ENCODE measurements around the gene UNC50. TPM values are rescaled to one million over a fixed set of nuclear protein-coding genes. Genes with fewer than 3 reads are reported as not detected.
"Not testable (repeated sequence)": the region's sequence is repeated elsewhere in the genome, so short reads cannot be mapped to it uniquely, and the experiment has no call there.

Gene UNC50
- total RNA-seq, 2 donors from 2014 or later = 35.2 to 40.6 TPM

GRCh38 chr2:98582523-98582922 lies 25.9 kb upstream of the UNC50 start:
- H3K36me3 Mint-ChIP-seq (ENCODE audit: insufficient read depth in 2 of 2) = peaks cover 0 to 9% of the 10 kb centered on the region in 2 donors
- H3K4me1 Mint-ChIP-seq (ENCODE audit: low read depth) = no peaks in the 10 kb centered on the region
- H3K9me3 Mint-ChIP-seq = no peaks in the 10 kb centered on the region
- no peak for ATAC-seq (replicated peaks in 1 of 2)
- H3K27ac Mint-ChIP-seq = no peak overlapping the region
- H3K4me3 Mint-ChIP-seq = no peak overlapping the region
- DNase-seq = no peak
- no peaks in the 10 kb centered on the region for H3K27me3 Mint-ChIP-seq (ENCODE audit: low read depth)

GRCh38 chr2:98583276-98583675 lies 25.1 kb upstream of the UNC50 start:
- Mint-ChIP-seq H3K4me1 (ENCODE audit: low read depth) (no peaks in the 10 kb centered on the region), H3K27ac (no peak overlapping the region), H3K4me3 (no peak overlapping the region), H3K36me3 (ENCODE audit: insufficient read depth in 2 of 2) (peaks cover 0 to 9% of the 10 kb centered on the region in 2 donors), H3K27me3 (ENCODE audit: low read depth) (no peaks in the 10 kb centered on the region), H3K9me3 (no peaks in the 10 kb centered on the region)
- no peak for ATAC-seq (replicated peaks in 1 of 2)
- no peak for DNase-seq

GRCh38 chr2:98583816-98584618 lies 24.4 kb upstream of the UNC50 start:
- H3K4me1 Mint-ChIP-seq (ENCODE audit: low read depth) = peaks cover 3% of the 10 kb centered on the region
- no peaks in the 10 kb centered on the region for H3K9me3 Mint-ChIP-seq
- H3K27ac Mint-ChIP-seq = no peak overlapping the region
- H3K36me3 Mint-ChIP-seq (ENCODE audit: insufficient read depth in 2 of 2) = peaks cover 0 to 9% of the 10 kb centered on the region in 2 donors
- H3K27me3 Mint-ChIP-seq (ENCODE audit: low read depth) = no peaks in the 10 kb centered on the region
- DNase-seq (no peak), ATAC-seq (replicated peaks in 1 of 2) (no peak)
- H3K4me3 Mint-ChIP-seq = no peak overlapping the region

DNA sequence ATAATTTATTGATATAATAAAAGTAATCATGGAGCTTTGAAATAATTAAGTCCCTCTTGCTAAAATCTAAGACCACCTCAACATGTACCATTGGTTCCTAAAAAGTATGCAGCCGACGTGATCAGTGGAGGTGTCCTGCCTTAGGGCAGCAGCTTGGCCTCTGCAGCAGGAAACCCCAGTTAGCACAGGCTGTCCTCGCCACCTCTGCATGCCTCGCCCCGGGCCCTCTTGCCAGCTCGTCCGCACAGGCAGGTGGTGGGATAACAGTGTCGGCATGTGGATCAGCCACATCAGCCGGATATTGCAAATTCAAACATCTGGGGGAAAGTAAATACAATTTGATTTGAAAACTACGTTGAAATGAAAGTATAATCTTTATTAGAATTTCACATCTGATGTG lies 23.0 kb upstream of the UNC50 start:
- no peaks in the 10 kb centered on the region for H3K9me3 Mint-ChIP-seq
- no peak for DNase-seq
- no peak overlapping the region for H3K4me3 Mint-ChIP-seq
- H3K36me3 Mint-ChIP-seq (ENCODE audit: insufficient read depth in 2 of 2) = peaks cover 0 to 9% of the 10 kb centered on the region in 2 donors
- H3K27ac Mint-ChIP-seq = no peak overlapping the region
- no peaks in the 10 kb centered on the region for H3K27me3 Mint-ChIP-seq (ENCODE audit: low read depth)
- H3K4me1 Mint-ChIP-seq (ENCODE audit: low read depth) = peaks cover 4% of the 10 kb centered on the region
- no peak for ATAC-seq (replicated peaks in 1 of 2)

DNA sequence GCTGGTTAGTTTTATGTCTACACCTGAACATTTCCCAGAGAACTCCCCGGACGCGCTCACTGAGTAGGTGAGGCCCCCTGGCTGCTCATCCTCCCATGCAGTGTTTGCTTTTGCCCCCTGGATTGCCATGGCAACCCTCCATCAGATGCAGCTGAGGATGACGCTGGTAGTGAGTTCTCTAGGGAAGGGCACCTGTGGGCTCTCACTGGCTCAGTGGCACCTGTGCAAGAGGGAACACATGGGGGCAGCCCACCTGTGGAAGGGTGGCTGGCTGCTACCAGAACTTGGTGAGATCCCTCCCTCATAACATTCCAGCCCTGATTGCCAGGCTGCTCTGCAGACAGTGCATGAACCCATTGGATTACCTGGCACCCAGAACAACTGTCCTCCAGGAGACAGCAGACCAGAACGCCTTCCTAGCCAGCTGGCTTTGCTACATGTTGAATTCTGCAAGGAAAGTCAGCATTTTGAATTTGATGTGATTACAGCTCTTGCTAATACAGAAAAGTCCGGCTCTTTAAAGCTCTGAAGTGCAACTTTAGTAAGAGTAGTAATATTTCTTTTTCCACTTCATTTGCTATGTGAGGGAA lies 21.7 kb upstream of the UNC50 start:
- ATAC-seq (replicated peaks in 1 of 2) = no peak
- Mint-ChIP-seq H3K36me3 (ENCODE audit: insufficient read depth in 2 of 2) (peaks cover 0 to 12% of the 10 kb centered on the region in 2 donors), H3K27me3 (ENCODE audit: low read depth) (no peaks in the 10 kb centered on the region), H3K4me3 (no peak overlapping the region), H3K4me1 (ENCODE audit: low read depth) (peaks cover 4% of the 10 kb centered on the region), H3K27ac (no peak overlapping the region), H3K9me3 (no peaks in the 10 kb centered on the region)
- no peak for DNase-seq

- H3K4me3 Mint-ChIP-seq = no peak overlapping the region
- peaks cover 4% of the 10 kb centered on the region for H3K4me1 Mint-ChIP-seq (ENCODE audit: low read depth)
- peaks cover 2 to 5% of the 10 kb centered on the region in 2 donors for H3K9me3 Mint-ChIP-seq
- no peaks in the 10 kb centered on the region for H3K27me3 Mint-ChIP-seq (ENCODE audit: low read depth)
- ATAC-seq (replicated peaks in 1 of 2) (no peak), DNase-seq (no peak)
- H3K27ac Mint-ChIP-seq = peak overlapping the region; percentile 61
- H3K36me3 Mint-ChIP-seq (ENCODE audit: insufficient read depth in 2 of 2) = peaks cover 8 to 15% of the 10 kb centered on the region in 2 donors
These were observed 19.4 kb upstream of the UNC50 start for GRCh38 chr2:98588880-98589431.

- Mint-ChIP-seq H3K27me3 (ENCODE audit: low read depth) (no peaks in the 10 kb centered on the region), H3K27ac (peak overlapping the region; percentile 61), H3K36me3 (ENCODE audit: insufficient read depth in 2 of 2) (peaks cover 8 to 16% of the 10 kb centered on the region in 2 donors), H3K4me1 (ENCODE audit: low read depth) (peaks cover 4% of the 10 kb centered on the region), H3K4me3 (no peak overlapping the region), H3K9me3 (peaks cover 3 to 5% of the 10 kb centered on the region in 2 donors)
- DNase-seq (no peak), ATAC-seq (replicated peaks in 1 of 2) (no peak)
These were observed 18.9 kb upstream of the UNC50 start for GRCh38 chr2:98589489-98589888.

- Mint-ChIP-seq H3K27ac (no peak overlapping the region), H3K4me1 (ENCODE audit: low read depth) (peaks cover 4% of the 10 kb centered on the region), H3K27me3 (ENCODE audit: low read depth) (no peaks in the 10 kb centered on the region), H3K4me3 (no peak overlapping the region), H3K36me3 (ENCODE audit: insufficient read depth in 2 of 2) (peaks cover 11 to 16% of the 10 kb centered on the region in 2 donors), H3K9me3 (peaks cover 3 to 7% of the 10 kb centered on the region in 2 donors)
- DNase-seq = no peak
- peak in 1 of 2 donors; percentile 13 for ATAC-seq (replicated peaks in 1 of 2)
These were observed 15.8 kb upstream of the UNC50 start for GRCh38 chr2:98592565-98592964.

- not testable (repeated sequence) for H3K4me3 Mint-ChIP-seq; H3K9me3 Mint-ChIP-seq; H3K27ac Mint-ChIP-seq; ATAC-seq (replicated peaks in 1 of 2); H3K4me1 Mint-ChIP-seq (ENCODE audit: low read depth); DNase-seq; H3K27me3 Mint-ChIP-seq (ENCODE audit: low read depth)
- peaks cover 13 to 26% of the 10 kb centered on the region in 2 donors for H3K36me3 Mint-ChIP-seq (ENCODE audit: insufficient read depth in 2 of 2)
These were observed 13.7 kb upstream of the UNC50 start for GRCh38 chr2:98594665-98595064.

DNA sequence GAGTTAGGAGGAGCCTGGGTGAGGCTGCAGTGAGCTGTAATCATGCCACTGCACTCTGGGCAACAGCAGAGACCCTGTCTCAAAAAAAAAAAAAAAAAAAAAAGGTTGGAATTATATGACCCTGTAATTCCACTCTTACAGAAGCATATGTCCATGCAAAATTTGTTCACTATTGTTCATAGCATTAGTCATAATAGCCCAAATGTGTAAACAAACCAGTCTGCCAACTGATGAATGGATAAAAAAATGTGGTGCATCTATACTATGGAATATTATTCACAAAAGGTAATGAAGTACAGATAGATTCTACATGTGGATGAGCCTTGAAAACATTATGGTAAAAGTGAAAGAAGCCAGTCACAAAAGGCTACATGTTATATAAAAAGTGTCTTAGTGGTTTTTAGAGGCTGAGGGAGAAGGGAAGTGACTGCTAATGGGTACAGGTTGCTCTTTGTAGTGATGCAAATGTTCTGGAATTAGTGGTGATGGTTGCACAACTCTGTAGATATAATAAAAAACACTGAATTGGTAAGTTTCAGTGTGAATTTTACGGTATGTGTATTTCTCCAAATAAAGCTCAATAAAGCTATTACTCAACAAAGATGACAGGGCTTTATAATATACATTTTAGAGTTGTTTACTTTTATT lies 9.5 kb upstream of the UNC50 start:
- H3K4me1 Mint-ChIP-seq (ENCODE audit: low read depth) = peaks cover 20% of the 10 kb centered on the region
- no peak overlapping the region for H3K4me3 Mint-ChIP-seq
- peak overlapping the region; percentile 84 for H3K27ac Mint-ChIP-seq
- peak in 1 of 2 donors; percentile 50 for ATAC-seq (replicated peaks in 1 of 2)
- H3K27me3 Mint-ChIP-seq (ENCODE audit: low read depth) = no peaks in the 10 kb centered on the region
- H3K36me3 Mint-ChIP-seq (ENCODE audit: insufficient read depth in 2 of 2) = peaks cover 6 to 23% of the 10 kb centered on the region in 2 donors
- H3K9me3 Mint-ChIP-seq = peaks cover 1 to 2% of the 10 kb centered on the region in 2 donors
- no peak for DNase-seq

DNA sequence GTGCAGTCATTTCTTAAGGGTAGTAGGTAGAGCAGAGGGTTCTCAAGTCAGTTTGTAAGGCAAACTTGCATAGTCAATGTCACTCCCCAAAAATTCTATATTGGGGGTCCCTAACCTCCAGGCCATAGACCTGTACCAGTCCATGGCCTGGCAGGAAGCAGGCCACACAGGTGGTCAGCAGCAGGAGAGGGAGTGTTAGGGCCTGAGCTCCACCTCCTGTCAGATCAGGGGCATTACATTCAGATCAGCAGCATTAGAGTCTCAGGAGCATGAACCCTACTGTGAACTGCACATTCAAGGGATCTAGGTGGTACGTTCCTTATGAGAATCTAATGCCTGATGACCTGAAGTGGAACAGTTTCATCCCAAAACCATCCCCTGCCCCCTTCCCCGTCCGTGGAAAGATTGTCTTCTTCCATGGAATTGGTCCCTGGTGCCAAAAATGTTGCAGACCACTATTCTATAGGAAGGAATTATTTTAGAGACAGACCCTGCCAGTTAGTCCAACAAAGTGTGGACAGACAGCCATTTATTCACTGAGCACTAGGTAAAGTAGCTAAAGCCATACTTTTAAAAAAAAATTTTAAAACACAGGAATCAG lies 6.8 kb upstream of the UNC50 start:
- Mint-ChIP-seq H3K9me3 (peaks cover 0 to under 1% of the 10 kb centered on the region in 2 donors), H3K36me3 (ENCODE audit: insufficient read depth in 2 of 2) (peaks cover 3 to 19% of the 10 kb centered on the region in 2 donors), H3K27ac (no peak overlapping the region), H3K4me3 (no peak overlapping the region), H3K27me3 (ENCODE audit: low read depth) (no peaks in the 10 kb centered on the region), H3K4me1 (ENCODE audit: low read depth) (peaks cover 41% of the 10 kb centered on the region)
- ATAC-seq (replicated peaks in 1 of 2) (peak; percentile 65 to 69), DNase-seq (peak; percentile 23 to 30)

DNA sequence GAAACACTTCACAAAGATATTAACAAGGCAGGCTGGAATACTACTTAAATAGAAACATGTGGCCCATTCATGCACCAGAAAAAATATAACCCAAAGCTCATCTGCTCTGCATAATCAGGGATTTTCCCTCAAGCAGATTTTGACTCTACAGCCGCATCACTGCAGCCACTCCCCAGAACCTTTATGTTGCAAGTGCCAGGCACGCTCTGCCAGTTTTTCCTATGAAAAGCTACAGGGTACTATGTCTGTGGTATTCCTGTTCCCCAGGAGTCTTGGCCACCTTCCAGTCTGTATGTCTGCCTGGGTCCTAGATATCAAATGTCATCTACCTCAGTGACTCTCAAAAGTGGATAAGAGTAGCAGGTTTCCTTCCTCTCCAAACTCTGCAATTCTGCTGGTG lies 3.8 kb upstream of the UNC50 start:
- H3K4me3 Mint-ChIP-seq = no peak overlapping the region

GRCh38 chr2:98605076-98605475 lies 3.3 kb upstream of the UNC50 start:
- Mint-ChIP-seq H3K4me3 (no peak overlapping the region), H3K27me3 (ENCODE audit: low read depth) (no peaks in the 10 kb centered on the region), H3K9me3 (no peaks in the 10 kb centered on the region), H3K27ac (peak overlapping the region; percentile 64), H3K4me1 (ENCODE audit: low read depth) (peaks cover 47% of the 10 kb centered on the region), H3K36me3 (ENCODE audit: insufficient read depth in 2 of 2) (peaks cover 8 to 15% of the 10 kb centered on the region in 2 donors)
- ATAC-seq (replicated peaks in 1 of 2) (no peak), DNase-seq (no peak)

More for the DNA sequence above, 3.8 kb upstream of the UNC50 start:
- peak overlapping the region; percentile 64 for H3K27ac Mint-ChIP-seq
- H3K36me3 Mint-ChIP-seq (ENCODE audit: insufficient read depth in 2 of 2) = peaks cover 8 to 15% of the 10 kb centered on the region in 2 donors
- H3K9me3 Mint-ChIP-seq = no peaks in the 10 kb centered on the region
- H3K27me3 Mint-ChIP-seq (ENCODE audit: low read depth) = no peaks in the 10 kb centered on the region
- ATAC-seq (replicated peaks in 1 of 2) (no peak), DNase-seq (no peak)
- peaks cover 47% of the 10 kb centered on the region for H3K4me1 Mint-ChIP-seq (ENCODE audit: low read depth)

Measured in activated T-cell treated with anti-CD3 and anti-CD28 coated beads, Interleukin-2, amount 50 U/mL, for 72 hours (primary cell).